Effector memory CD8-positive, alpha-beta T cell (primary cell): ENCODE results near the gene MEX3C.

ENCODE experiments used
- ATAC-seq: fragments of 150-1000 bp; cut with Tn5 transposase; replicated peaks from 2 replicates; pipeline ENCODE4 v1.10.0; 2021; ENCODE audit warnings: mild to moderate bottlenecking, moderate library complexity
- DNase-seq, 3 experiments: peaks; one replicate each; pipeline ENCODE4 v3.0.0; 2021
- H3K27ac Mint-ChIP-seq, 2 donors: one replicate each; pipeline ENCODE4 v1.8.0; 2022; ENCODE audit warnings: mild to moderate bottlenecking in 2 of 2, mixed read lengths in 2 of 2, moderate library complexity in 2 of 2
- H3K27me3 Mint-ChIP-seq, 2 donors: one replicate each; pipeline ENCODE4 v1.8.0; 2022; ENCODE audit warnings: mixed read lengths in 2 of 2
- H3K36me3 Mint-ChIP-seq: one replicate; pipeline ENCODE4 v1.8.0; 2022; ENCODE audit warnings: mild to moderate bottlenecking, moderate library complexity, mixed read lengths; ENCODE audit not compliant: insufficient read depth
- H3K4me1 Mint-ChIP-seq, 2 donors: one replicate each; pipeline ENCODE4 v1.8.0; 2022; ENCODE audit warnings: low read depth in 2 of 2, mixed read lengths in 2 of 2
- H3K4me3 Mint-ChIP-seq, 2 donors: one replicate each; pipeline ENCODE4 v1.8.0; 2022; ENCODE audit warnings: mild to moderate bottlenecking in 2 of 2, mixed read lengths in 2 of 2, moderate library complexity in 2 of 2
- H3K9me3 Mint-ChIP-seq, 2 donors: one replicate each; pipeline ENCODE4 v1.8.0; 2022; ENCODE audit warnings: mixed read lengths in 2 of 2

The MEX3C gene

GRCh38 chr18:51196118-51196810 lies 1.2 kb downstream of the MEX3C start:
- peak overlapping the region; percentile 89 to 93 for H3K4me3 Mint-ChIP-seq
- H3K4me1 Mint-ChIP-seq: peaks cover 39 to 42% of the 10 kb centered on the region in 2 donors
- DNase-seq: peak; percentile 48 to 53 (median 49)
- no peak for ATAC-seq
- H3K9me3 Mint-ChIP-seq: no peaks in the 10 kb centered on the region
- H3K36me3 Mint-ChIP-seq: peaks cover 23% of the 10 kb centered on the region
- H3K27ac Mint-ChIP-seq: peak overlapping the region; percentile 55 to 92
- no peaks in the 10 kb centered on the region for H3K27me3 Mint-ChIP-seq

GRCh38 chr18:51195451-51196117 lies 1.9 kb downstream of the MEX3C start:
- H3K4me3 Mint-ChIP-seq: peak overlapping the region; percentile 89 to 93
- ATAC-seq (no peak), DNase-seq (peak; percentile 24 to 34 (median 28))
- H3K27ac Mint-ChIP-seq: peak overlapping the region; percentile 55 to 92
- H3K9me3 Mint-ChIP-seq: no peaks in the 10 kb centered on the region
- peaks cover 42 to 48% of the 10 kb centered on the region in 2 donors for H3K4me1 Mint-ChIP-seq
- peaks cover 23% of the 10 kb centered on the region for H3K36me3 Mint-ChIP-seq
- H3K27me3 Mint-ChIP-seq: no peaks in the 10 kb centered on the region

GRCh38 chr18:51195086-51195450 lies 2.4 kb downstream of the MEX3C start:
- Mint-ChIP-seq H3K27ac (peak overlapping the region; percentile 55 to 92), H3K27me3 (no peaks in the 10 kb centered on the region), H3K36me3 (peaks cover 23% of the 10 kb centered on the region), H3K4me3 (peak overlapping the region; percentile 89 to 93), H3K4me1 (peaks cover 44 to 54% of the 10 kb centered on the region in 2 donors), H3K9me3 (no peaks in the 10 kb centered on the region)
- DNase-seq (no peak), ATAC-seq (no peak)

- Mint-ChIP-seq H3K36me3 (peaks cover 23% of the 10 kb centered on the region), H3K27me3 (no peaks in the 10 kb centered on the region), H3K4me3 (peak overlapping the region; percentile 89 to 93), H3K4me1 (peaks cover 46 to 57% of the 10 kb centered on the region in 2 donors), H3K9me3 (no peaks in the 10 kb centered on the region), H3K27ac (peak overlapping the region; percentile 55 to 92)
- DNase-seq: no peak
- ATAC-seq: no peak
These were observed 2.9 kb downstream of the MEX3C start for GRCh38 chr18:51194604-51195003.

- H3K4me1 Mint-ChIP-seq: peaks cover 42 to 52% of the 10 kb centered on the region in 2 donors
- ATAC-seq (no peak), DNase-seq (no peak)
- H3K36me3 Mint-ChIP-seq: peaks cover 20% of the 10 kb centered on the region
- no peaks in the 10 kb centered on the region for H3K9me3 Mint-ChIP-seq
- peak overlapping the region in 1 of 2 donors; percentile 55 for H3K27ac Mint-ChIP-seq
- no peaks in the 10 kb centered on the region for H3K27me3 Mint-ChIP-seq
- peak overlapping the region; percentile 53 to 89 for H3K4me3 Mint-ChIP-seq
These were observed 3.7 kb downstream of the MEX3C start for GRCh38 chr18:51193621-51194287.

- no peaks in the 10 kb centered on the region for H3K9me3 Mint-ChIP-seq
- peaks cover 24% of the 10 kb centered on the region for H3K36me3 Mint-ChIP-seq
- no peak for DNase-seq
- peak overlapping the region in 1 of 2 donors; percentile 77 for H3K27ac Mint-ChIP-seq
- H3K4me1 Mint-ChIP-seq: peaks cover 44 to 60% of the 10 kb centered on the region in 2 donors
- H3K4me3 Mint-ChIP-seq: peak overlapping the region; percentile 53 to 57
- no peak for ATAC-seq
- H3K27me3 Mint-ChIP-seq: no peaks in the 10 kb centered on the region
These were observed 4.8 kb downstream of the MEX3C start for GRCh38 chr18:51192696-51193095.

- Mint-ChIP-seq H3K27ac (peak overlapping the region in 1 of 2 donors; percentile 77), H3K4me1 (peaks cover 51 to 67% of the 10 kb centered on the region in 2 donors), H3K4me3 (peak overlapping the region; percentile 25 to 59), H3K36me3 (peaks cover 20% of the 10 kb centered on the region), H3K9me3 (no peaks in the 10 kb centered on the region), H3K27me3 (no peaks in the 10 kb centered on the region)
- no peak for DNase-seq
- no peak for ATAC-seq
These were observed 5.5 kb downstream of the MEX3C start for GRCh38 chr18:51192026-51192425.

- peak overlapping the region; percentile 49 to 77 for H3K27ac Mint-ChIP-seq
- H3K27me3 Mint-ChIP-seq: no peaks in the 10 kb centered on the region
- peaks cover 56 to 75% of the 10 kb centered on the region in 2 donors for H3K4me1 Mint-ChIP-seq
- H3K9me3 Mint-ChIP-seq: no peaks in the 10 kb centered on the region
- H3K36me3 Mint-ChIP-seq: peaks cover 15% of the 10 kb centered on the region
- H3K4me3 Mint-ChIP-seq: peak overlapping the region; percentile 25 to 59
- ATAC-seq: peak; percentile 78
- DNase-seq: peak; percentile 38 to 50 (median 49)
These were observed 6.3 kb downstream of the MEX3C start for GRCh38 chr18:51191128-51191717.

GRCh38 chr18:51190000-51190399 lies 7.5 kb downstream of the MEX3C start:
- peaks cover 53 to 76% of the 10 kb centered on the region in 2 donors for H3K4me1 Mint-ChIP-seq
- no peaks in the 10 kb centered on the region for H3K27me3 Mint-ChIP-seq
- H3K36me3 Mint-ChIP-seq: peaks cover 8% of the 10 kb centered on the region
- peak overlapping the region; percentile 41 to 77 for H3K27ac Mint-ChIP-seq
- H3K4me3 Mint-ChIP-seq: peak overlapping the region in 1 of 2 donors; percentile 59
- DNase-seq (no peak), ATAC-seq (no peak)
- no peaks in the 10 kb centered on the region for H3K9me3 Mint-ChIP-seq

- peak overlapping the region; percentile 83 to 95 for H3K27ac Mint-ChIP-seq
- H3K9me3 Mint-ChIP-seq: no peaks in the 10 kb centered on the region
- peaks cover 15% of the 10 kb centered on the region for H3K36me3 Mint-ChIP-seq
- ATAC-seq (peak; percentile 16), DNase-seq (no peak)
- peaks cover 52 to 74% of the 10 kb centered on the region in 2 donors for H3K4me1 Mint-ChIP-seq
- no peaks in the 10 kb centered on the region for H3K27me3 Mint-ChIP-seq
- H3K4me3 Mint-ChIP-seq: peak overlapping the region; percentile 74 to 79
These were observed 9.3 kb downstream of the MEX3C start for GRCh38 chr18:51188024-51188701.

GRCh38 chr18:51185075-51185474 lies 12.4 kb downstream of the MEX3C start:
- DNase-seq (no peak), ATAC-seq (no peak)
- Mint-ChIP-seq H3K9me3 (no peaks in the 10 kb centered on the region), H3K4me3 (no peak overlapping the region), H3K4me1 (peaks cover 45 to 73% of the 10 kb centered on the region in 2 donors), H3K27me3 (no peaks in the 10 kb centered on the region), H3K36me3 (peaks cover 15% of the 10 kb centered on the region), H3K27ac (no peak overlapping the region)

- ATAC-seq: no peak
- Mint-ChIP-seq H3K36me3 (peaks cover 15% of the 10 kb centered on the region), H3K4me3 (no peak overlapping the region), H3K4me1 (peaks cover 48 to 77% of the 10 kb centered on the region in 2 donors), H3K27me3 (no peaks in the 10 kb centered on the region), H3K27ac (peak overlapping the region; percentile 29 to 79), H3K9me3 (no peaks in the 10 kb centered on the region)
- DNase-seq: no peak
These were observed 13.4 kb downstream of the MEX3C start for GRCh38 chr18:51184091-51184457.
